HG02798 (cell line): ENCODE results near the gene CDH22.

Experiments used
- ATAC-seq: cut with Tn5 transposase; IDR thresholded peaks from one replicate; pipeline ENCODE4 v1.9.1; 2021; ENCODE audit warnings: mild to moderate bottlenecking; ENCODE audit not compliant: unreplicated experiment, poor library complexity

The CDH22 gene

DNA sequence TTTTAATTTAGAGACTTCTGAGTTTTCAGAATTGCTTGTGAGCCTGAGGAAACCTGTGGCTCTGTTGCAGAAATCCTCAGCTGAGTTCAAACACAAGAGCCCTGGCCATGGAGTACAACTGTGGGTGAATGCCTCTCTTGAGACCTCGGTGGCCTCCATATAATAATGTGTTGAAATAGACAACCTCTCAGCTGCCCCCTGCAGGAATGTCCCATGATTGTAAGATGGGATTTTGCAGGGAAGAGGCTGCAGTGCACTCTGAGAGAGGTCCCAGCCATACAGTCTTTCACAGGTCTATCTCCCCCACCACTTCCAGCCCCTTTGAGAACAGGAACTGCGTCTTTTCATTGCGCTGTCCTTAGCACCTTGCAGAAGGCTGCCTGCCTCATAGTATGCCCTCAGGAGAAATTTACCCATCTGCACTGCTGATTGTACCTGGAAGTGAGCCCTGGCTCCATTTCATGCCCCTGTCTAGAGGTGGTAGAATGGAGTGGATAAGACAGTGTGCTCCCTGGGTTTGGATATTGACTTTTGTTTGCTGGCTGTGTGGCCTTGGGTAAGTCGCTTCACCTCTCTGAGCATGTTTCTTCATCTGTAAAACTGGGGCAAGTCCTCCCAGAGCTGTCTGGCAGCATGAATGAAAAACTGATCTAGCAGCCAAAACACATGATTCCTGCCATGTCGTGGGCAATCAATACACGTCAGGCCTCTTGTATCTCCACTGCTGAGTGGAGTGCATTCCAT is 16.8 kb upstream of the CDH22 start:
- no peak for ATAC-seq

DNA sequence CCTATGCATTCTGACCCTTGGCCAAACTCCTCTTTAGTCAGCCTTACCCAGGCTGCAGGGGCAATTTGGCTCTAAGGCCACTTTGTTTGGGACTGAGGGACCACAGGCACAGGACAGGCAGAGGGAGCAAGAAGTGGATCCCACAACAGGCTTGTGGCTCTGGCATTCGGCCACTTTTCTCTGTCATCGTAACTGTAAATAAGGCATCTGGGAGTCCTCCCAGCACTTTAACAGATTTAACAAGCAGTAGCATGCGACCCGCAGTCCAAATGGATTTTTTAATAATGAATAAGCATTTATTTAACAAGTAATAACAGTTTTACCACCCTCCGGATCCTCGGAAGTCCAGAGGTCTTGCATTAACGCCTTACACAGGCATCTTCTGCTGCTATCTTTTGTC is 16.1 kb upstream of the CDH22 start:
- ATAC-seq = no peak

DNA sequence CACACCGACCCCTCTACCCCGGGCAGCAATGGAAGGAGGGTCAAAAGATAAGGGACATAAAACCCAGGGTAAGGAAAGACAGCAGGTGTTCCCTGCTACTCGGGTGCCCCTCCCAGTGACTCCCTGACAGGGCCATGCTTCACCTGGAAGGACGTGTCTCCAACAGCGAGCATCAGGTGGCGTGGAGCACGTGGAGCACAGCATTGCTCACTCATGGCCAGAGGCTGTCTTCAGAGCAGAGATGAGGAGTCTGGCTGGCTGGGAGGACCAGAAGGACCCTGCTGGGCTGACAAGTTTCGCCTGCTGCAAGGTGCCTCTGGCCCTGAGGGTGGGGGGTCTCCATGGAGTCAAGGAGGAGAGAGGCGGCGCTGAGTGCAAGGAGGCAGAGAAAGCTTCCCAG is 15.3 kb upstream of the CDH22 start:
- no peak for ATAC-seq

DNA sequence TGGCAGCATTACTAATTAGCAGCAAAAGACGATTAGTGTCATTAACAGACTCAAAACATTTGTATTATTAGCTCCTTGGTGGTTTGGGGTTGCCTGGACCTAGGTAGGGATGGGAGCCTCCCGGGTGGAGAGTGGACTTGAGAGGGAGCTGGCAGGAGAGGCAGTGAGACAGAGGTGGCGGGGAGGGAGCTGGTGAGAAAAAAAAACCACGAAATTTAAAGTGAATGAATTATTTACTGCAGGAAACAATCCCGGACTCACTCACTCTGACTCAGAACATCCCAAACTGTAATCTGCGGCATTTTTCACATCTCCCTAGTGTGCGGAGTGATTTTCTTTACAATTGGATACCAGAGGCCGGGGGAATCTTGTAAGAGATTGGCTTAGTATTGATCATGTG is 14.3 kb upstream of the CDH22 start:
- ATAC-seq = no peak

DNA sequence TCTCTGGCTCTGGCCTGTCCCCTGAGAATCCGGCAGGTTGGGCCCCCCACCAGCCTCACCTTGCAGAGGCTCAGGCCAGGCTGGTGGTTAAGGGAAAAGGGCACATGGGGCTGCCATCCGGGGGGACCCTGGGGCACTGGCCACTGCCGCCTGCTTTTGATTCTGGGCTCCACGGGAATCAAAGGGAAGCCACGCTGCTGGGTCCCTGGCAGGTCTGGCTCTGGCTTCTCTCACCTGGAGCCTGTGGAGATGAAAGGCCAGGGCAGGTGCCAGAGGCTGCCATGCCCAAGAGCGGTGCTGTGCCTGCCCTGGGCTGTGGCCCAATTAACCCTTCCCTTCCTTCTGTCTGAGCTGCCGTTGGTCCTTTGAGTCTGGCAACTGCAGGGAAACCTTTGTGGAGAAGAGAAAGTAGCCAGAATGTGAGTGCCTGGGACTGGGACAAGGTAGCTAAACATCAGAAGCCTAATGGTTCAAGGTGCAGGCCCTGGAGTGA is 9.4 kb upstream of the CDH22 start:
- no peak for ATAC-seq

DNA sequence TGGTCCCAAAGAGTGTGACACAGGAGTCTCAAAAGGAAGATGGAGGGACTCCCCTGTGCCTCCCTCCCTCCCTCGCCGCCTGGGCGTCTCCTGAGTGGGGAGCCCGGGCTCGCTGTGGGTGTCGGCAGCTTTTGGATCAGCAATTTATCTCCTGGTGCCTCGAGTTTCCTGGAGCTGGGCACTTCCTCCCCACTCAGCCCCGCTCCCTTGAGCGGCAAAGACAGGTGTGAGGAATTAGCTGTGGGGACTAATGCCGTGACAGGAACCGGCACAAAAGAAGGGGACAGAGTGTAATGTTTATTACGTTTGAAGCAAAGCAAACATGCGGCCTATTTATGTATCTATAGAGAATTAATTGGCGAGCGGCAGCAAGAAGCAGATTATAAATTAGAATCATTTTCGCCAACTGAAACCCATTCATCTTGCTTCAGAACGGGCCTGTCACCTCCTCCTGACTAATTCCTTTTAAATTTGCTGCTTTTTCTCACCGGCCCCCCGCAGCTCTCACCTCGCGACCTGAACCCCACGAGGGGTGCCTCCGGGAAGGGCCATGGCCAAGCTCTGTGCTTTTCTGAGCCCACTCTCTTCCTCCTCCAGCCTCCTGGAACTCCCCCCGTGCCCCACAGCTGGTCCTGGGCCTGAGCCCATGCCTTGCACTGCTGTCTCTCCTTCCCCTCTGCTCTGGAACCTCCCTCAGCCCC is 8.8 kb upstream of the CDH22 start:
- ATAC-seq = no peak

DNA sequence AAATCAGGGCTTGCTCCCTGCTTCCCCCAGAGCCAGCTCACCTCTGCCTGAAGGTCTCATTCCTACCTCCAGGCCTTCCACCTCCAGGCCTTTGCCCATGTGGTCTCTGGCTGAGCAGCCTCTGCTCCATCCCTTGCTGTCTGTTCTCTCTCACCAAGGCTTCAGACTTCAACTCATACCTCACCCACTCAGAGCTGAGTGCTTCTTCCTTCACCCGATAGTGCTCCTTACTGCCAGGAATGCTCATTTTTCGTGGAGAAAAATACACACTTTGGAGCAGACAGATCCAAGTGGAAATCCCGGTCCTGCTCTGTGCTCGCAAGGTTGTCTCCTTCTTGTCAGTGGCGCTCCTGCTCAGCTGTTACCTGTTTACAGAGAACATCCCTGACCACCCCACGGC is 7.0 kb upstream of the CDH22 start:
- no peak for ATAC-seq

DNA sequence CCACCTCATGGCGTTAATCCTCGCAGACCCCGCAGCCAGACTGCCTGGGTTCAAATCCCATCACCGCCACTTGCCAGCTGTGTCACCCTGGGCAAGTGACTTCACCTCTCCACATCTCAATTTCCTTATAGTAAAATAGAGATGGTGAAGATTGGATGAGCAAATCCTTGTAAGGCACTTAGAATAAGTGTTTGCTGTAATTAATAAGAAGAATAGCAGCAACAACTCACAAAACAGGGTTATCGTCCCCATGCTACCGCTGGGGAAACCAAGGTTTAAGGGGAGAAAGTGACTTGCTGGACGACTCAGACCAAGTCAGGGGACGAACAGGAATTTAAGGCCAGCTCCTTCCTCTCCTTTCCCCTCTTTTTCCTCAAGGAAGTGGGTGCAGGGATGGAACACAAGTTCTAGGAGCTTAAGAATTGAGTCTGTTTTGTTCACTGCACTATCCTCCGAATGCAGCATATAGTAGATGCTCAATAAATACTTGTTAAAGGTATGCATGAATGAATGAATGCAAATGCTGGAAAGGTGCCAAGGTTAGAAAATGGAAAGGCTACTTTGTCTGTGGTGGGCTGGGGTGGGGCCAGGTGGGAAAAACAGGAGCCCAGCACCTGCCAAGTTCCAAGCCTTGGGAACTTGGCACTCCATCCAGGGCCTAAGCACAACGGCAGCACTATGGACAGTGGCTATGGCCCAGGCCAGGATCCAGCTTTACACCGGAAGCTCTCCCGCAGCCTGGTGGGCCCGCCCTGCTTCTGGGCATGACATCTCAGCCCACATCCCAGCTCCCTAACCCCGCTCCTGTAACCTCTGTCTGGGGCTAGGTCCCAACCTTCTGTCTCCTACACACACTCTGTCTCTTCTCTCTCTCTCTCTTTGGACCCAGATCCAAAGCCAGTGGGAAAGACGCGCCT is 4.9 kb upstream of the CDH22 start:
- no peak for ATAC-seq

DNA sequence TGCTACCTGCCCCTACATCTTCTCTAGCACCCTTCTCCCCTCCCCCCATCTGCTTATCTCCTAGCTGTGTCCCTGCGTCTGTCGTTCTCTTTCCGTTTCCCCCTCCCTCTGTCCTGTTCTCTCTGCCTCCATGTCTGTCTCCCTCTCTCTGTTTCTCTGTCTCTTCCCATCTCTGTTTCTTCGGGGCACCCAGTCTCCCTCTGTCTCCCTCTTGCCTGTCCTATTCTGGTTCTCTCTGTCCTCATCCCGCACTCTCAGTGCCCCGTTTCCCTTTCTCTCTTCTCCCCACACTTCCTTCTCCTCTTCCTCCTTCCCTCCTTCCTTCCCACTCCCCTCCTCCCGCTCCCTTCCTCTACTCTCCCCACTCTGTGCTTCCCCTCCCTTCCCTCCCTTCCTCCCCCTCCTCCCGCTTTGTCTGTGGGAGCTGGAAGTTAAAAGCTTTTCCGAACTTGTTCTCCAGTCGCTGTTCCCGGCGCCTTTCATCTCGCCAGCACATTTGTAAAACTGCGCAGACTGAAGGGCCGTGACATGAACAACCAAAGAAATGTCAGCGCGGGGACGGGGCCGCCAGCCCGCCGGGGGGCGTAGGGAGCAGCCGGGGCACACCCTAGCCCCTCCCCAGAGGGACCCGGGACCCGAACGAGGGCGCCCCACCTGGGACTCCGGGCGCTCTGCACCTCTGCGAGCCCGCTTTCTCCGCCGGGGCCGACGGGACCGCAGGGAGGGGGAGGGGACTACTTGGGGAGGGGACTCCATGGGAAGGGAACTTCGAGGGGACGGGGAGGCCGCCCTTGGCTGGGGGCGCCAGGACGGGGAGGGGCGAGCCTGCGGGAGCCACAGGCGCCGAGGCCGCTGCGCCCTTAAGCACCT is 4.0 kb upstream of the CDH22 start:
- no peak for ATAC-seq

DNA sequence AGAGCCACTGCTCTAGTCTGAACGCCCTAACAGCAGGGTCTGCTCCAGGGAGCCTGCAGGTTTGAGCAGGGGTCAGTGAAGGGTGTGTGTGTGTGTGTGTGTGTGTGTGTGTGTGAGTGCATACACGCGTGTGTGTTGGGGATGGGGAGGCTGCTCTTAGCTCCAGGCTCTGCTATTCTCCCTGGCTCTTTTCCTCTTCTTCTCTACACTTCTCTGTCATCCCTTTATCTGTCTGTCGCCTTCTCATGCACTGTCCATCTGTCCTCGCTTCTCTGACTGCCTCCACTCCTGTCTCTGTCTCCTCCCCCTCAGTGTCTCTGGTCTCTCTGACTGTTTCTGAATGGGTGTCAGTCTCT is 3.4 kb upstream of the CDH22 start:
- ATAC-seq = no peak

DNA sequence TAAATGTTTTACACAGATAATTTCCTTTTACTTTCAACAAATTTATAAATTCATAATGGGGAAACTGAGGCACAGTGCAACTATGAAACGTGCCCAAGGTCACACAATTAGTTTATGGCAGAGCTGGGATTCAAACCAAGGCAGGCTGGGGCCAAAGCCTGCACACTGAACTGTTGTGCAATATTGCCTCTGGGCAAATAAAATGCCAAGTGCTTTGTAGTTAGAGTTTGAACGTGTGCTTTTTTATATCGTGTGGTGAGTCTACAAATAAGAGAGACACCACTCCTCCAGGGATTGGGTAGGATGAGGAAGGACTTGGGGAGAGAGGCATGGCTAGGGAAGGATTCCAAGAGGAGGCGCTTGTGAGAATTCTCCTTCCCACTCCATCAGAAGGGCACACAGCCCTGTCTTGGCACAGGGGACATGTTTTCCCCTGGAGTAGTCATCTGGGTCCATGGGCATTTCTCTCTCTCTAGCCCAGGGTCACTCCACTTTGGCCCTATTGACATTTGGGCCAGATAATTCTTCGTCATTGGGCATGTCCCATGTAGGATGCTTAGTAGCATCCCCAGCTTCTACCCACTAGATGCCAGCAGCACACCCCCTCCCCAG is 2.8 kb upstream of the CDH22 start:
- no peak for ATAC-seq

DNA sequence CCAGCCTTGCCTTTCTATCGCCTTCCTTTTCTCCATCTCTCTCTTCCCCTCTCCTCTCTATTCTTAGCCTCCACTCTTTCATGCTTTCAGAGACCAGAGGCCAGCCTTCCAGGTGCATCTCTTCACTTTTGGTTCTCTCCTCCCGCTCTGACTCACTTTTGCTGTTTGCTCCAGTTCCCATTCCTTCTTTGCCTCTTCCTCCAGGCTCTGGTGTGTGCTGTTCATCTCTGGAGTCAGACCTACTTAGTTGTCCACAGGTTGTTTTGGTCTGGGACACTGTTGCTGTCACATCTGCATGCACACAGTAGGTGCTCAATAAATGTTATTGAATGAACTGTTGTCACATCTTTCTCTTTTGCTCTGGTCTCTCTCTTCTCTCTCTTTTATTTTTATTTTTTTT is 1.6 kb upstream of the CDH22 start:
- no peak for ATAC-seq

DNA sequence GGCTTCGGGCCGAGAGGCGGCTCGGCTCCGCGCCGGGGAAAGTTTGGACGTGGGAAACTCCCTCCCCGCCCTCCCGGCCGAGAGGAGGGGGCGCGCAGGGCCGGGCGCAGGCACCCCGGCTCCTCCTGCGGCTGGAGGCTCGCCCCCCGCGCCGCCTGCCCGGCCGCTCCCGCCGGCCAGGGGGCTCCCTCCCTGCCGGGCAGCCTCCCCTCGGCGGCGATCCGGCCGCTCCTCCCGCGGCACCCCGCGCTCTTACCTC is 370 bp downstream of the CDH22 start:
- no peak for ATAC-seq

DNA sequence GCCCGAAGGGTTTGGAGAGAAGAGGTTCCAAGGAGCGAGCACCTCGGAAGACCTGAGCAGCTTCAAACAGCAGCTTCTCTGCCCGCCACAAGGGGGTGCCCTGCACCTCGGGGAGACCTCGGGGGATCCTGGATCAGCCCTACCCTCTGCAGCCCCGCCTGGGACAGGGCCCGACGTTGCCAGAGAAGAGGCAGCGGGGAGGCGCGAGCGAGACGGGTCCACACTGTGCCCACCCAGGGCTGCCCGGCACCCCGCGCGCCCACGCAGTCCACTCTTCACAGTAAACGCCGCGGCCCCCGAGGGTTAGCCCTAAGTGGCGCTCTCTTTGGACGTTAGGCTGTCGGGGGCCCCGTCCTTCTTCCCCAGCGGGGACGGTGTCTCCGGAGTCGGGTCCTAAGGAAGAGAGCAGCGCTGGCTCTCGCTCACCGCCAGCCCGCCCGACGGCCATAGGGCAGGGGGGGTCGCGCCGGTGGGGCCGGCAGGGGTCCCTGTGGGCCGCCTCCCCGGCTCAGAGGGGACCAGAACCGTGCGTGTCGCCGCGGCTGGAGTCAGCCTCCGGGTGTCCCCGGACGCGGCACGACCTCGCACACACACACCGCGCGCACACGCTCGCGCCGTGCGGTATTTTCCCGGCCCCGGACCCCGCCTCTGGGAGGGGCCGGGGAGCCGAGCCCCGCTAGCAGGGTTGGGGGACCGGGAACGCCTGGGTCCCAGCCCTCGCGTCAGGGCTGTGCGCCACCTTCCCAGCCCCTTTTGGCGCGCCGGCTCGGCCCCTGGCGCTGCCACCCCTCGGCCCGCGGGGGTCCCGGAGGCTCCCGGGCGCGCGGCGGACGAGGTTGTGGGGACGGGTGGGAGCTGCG is 929 bp downstream of the CDH22 start:
- ATAC-seq = peak; percentile 69

DNA sequence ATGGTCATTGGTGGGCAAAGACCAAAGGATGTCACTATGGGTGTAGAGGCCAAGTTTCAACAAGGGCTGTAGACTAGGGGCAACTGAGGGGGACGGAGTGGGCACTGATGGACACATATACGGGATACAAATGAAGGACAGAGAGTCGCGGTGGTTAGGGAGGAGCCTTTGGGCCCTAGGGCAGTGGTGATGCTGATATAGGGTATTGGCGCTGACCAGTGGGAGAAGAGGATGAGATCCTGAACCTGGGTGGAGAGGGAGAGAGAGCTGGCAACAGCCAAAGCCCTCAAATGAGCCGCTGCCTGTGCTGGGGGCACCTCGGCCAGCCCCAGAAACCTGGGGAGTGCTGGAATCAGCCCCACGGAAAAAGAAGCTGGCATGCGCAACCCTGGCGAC is 1.6 kb downstream of the CDH22 start:
- no peak for ATAC-seq

DNA sequence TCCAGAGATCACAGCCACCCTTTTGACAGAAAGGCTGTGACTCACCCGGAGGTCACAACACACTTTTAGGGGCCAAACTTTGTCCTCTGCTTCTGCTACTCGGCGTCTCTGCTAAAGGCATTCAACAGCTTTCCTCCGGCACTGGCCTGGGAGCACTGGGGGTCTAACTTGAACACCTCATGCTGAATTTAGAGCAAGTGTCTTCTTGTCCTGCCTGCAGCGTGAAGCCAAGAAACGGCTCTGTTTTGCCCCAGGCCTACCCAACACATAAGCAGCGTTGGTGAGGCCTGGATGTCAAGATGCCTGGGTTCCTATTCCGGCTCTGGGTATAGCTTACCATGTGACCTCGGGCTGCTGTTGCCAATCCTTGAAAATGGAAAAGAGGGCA is 2.3 kb downstream of the CDH22 start:
- no peak for ATAC-seq

DNA sequence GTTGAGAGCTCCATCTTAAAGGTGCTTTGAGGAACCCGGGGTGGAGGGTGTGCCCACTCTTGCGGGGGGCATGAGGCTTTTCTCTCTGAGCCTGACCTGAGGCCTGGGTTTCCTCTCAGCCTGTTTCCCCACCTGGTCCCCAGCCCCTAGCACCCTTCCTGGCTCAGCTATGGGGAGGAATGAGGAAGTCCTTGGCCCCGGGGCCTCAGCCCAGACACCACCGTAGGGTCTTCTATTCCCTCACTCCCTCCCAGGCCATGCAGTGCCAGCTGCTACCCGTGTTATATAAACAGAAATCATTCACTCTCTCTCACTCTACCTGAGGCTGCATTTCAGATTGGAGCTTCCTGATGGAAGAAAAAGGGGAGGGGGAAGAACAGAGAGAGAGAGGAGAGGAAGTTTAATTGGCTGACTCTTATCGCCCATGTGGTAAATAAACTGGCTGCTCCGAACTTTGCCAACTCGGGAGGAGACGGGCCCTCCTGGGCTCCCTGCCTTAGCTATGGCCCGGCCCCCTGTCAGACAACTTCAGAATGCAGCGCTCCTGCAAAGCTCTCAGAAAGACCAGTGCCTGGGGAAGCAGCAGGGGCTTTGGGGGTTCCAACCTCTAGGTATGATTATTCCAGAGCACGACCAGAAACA is 2.8 kb downstream of the CDH22 start:
- ATAC-seq = no peak

DNA sequence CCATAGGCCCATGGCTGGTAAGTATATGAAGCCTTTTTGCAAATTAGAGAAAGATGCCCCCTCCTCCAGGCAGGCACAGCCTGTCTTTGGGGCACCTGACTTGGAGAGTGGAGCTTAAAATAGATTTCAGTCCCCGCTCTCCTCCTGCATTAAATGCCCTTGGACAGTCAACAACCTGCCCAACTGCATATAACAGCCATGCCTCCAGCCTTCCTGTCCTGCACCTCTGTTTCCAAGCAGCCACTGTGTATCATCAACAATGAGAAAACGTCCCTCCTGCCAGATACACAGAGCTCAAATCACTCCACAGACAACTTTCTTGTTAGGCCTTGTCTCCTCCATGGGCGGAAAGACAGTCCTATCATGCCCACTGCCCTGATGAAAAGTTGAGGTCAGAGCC is 3.4 kb downstream of the CDH22 start:
- ATAC-seq = no peak

DNA sequence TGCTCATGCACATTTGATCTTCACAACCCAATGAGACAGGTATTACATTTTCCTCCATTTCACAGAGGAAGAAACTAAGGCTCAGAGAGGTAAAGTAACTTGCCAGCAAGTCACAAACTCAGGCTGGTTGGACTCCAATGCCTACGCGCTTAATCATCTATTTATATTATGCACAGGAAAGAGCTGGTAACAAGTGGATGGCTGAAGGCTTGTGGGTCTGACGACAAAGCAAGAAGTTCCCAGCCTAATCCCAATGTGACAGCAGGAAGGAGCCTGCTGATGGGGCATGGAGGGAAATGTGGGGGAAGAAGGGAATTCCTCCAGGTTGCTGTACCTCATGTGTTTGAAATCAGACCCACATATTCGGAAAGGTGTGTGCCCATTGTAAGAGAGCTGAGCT is 3.9 kb downstream of the CDH22 start:
- ATAC-seq = no peak
